H9 (cell line): ENCODE data around the gene SLC38A3. TPM values are rescaled to one million over a fixed set of nuclear protein-coding genes. Genes with fewer than 3 reads are reported as not detected.

Experiments
- DNase-seq: peaks from one replicate; pipeline ENCODE4 v3.0.0-alpha.2; 2017
- H2AFZ ChIP-seq: one replicate; pipeline ENCODE4 v1.6.1; 2013; ENCODE audit warnings: mild to moderate bottlenecking, low read length, control low read depth, moderate library complexity
- H2AK5ac ChIP-seq: 2 replicates; pipeline ENCODE4 v1.6.1; 2013; ENCODE audit warnings: low read length, control low read depth, mixed read lengths; ENCODE audit not compliant: insufficient read length
- H2BK120ac ChIP-seq: one replicate; pipeline ENCODE4 v1.6.1; 2013; ENCODE audit warnings: low read depth, mild to moderate bottlenecking, low read length, control low read depth, inconsistent platforms; ENCODE audit not compliant: poor library complexity, severe bottlenecking
- H2BK12ac ChIP-seq: 2 replicates; pipeline ENCODE4 v1.6.1; 2013; ENCODE audit warnings: low read length, control low read depth, mixed read lengths, low read depth; ENCODE audit not compliant: insufficient read length
- H2BK15ac ChIP-seq: 2 replicates; pipeline ENCODE4 v1.6.1; 2013; ENCODE audit warnings: low read depth, low read length, control low read depth
- H2BK20ac ChIP-seq: one replicate; pipeline ENCODE4 v1.6.1; 2013; ENCODE audit warnings: low read depth, mild to moderate bottlenecking, low read length, control low read depth, inconsistent platforms; ENCODE audit not compliant: poor library complexity, severe bottlenecking
- H2BK5ac ChIP-seq: 2 replicates; pipeline ENCODE4 v1.6.1; 2013; ENCODE audit warnings: low read length, control low read depth, mixed read lengths; ENCODE audit not compliant: insufficient read length
- H3K14ac ChIP-seq: 2 replicates; pipeline ENCODE4 v1.6.1; 2013; ENCODE audit warnings: low read length, control low read depth; ENCODE audit not compliant: insufficient read depth
- H3K18ac ChIP-seq: 2 replicates; pipeline ENCODE4 v1.6.1; 2013; ENCODE audit warnings: low read depth, mild to moderate bottlenecking, mixed read lengths, low read length, control low read depth; ENCODE audit not compliant: insufficient read length
- H3K23ac ChIP-seq: 2 replicates; pipeline ENCODE4 v1.6.1; 2013; ENCODE audit warnings: low read length, control low read depth, mixed read lengths, low read depth; ENCODE audit not compliant: insufficient read length
- H3K23me2 ChIP-seq: 2 replicates; pipeline ENCODE4 v1.6.1; 2013; ENCODE audit warnings: low read depth, mild to moderate bottlenecking, mixed read lengths, low read length, control low read depth; ENCODE audit not compliant: insufficient read length, poor library complexity, severe bottlenecking
- H3K27ac ChIP-seq: 2 replicates; pipeline ENCODE4 v1.5.1; 2013; ENCODE audit warnings: low read length, control low read depth, mixed read lengths, low read depth; ENCODE audit not compliant: insufficient read length
- H3K27me3 ChIP-seq: 2 replicates; pipeline ENCODE4 v1.6.1; 2013; ENCODE audit warnings: low read length, control low read depth, inconsistent platforms; ENCODE audit not compliant: insufficient read depth
- H3K4ac ChIP-seq: 2 replicates; pipeline ENCODE4 v1.6.1; 2013; ENCODE audit warnings: low read depth, mild to moderate bottlenecking, control low read depth, inconsistent platforms, low read length, moderate library complexity
- H3K4me1 ChIP-seq: 2 replicates; pipeline ENCODE4 v1.6.1; 2013; ENCODE audit warnings: low read length, control low read depth, inconsistent platforms; ENCODE audit not compliant: insufficient read depth
- H3K4me2 ChIP-seq: 2 replicates; pipeline ENCODE4 v1.6.1; 2013; ENCODE audit warnings: low read length, control low read depth, mixed read lengths; ENCODE audit not compliant: insufficient read length, insufficient read depth
- H3K56ac ChIP-seq: 2 replicates; pipeline ENCODE4 v1.6.1; 2013; ENCODE audit warnings: low read depth, mild to moderate bottlenecking, mixed read lengths, low read length, control low read depth; ENCODE audit not compliant: insufficient read length
- H3K79me1 ChIP-seq: 2 replicates; pipeline ENCODE4 v1.6.1; 2013; ENCODE audit warnings: low read depth, mild to moderate bottlenecking, moderate library complexity, low read length, control low read depth, inconsistent platforms; ENCODE audit not compliant: insufficient read depth, poor library complexity, severe bottlenecking
- H3K79me2 ChIP-seq: 2 replicates; pipeline ENCODE4 v1.6.1; 2013; ENCODE audit warnings: low read length, control low read depth, inconsistent platforms; ENCODE audit not compliant: insufficient read depth
- H3K9ac ChIP-seq: 2 replicates; pipeline ENCODE4 v1.6.1; 2013; ENCODE audit warnings: low read length, control low read depth, mixed read lengths; ENCODE audit not compliant: insufficient read length; ENCODE audit errors: extremely low read depth
- H3K9me3 ChIP-seq: one replicate; pipeline ENCODE4 v1.6.1; 2013; ENCODE audit warnings: low read depth, low read length, inconsistent platforms; ENCODE audit not compliant: control insufficient read depth
- H3T11ph ChIP-seq: one replicate; pipeline ENCODE4 v1.6.1; 2013; ENCODE audit warnings: mild to moderate bottlenecking, low read length, control low read depth, inconsistent platforms
- H4K20me1 ChIP-seq: one replicate; pipeline ENCODE4 v1.6.1; 2013; ENCODE audit not compliant: control insufficient read depth, insufficient read length, insufficient read depth
- H4K5ac ChIP-seq: 2 replicates; pipeline ENCODE4 v1.6.1; 2013; ENCODE audit warnings: low read depth, mild to moderate bottlenecking, mixed read lengths, low read length, control low read depth; ENCODE audit not compliant: insufficient read length
- H4K8ac ChIP-seq: replicated peaks from 2 replicates; pipeline ENCODE4 v1.6.1; 2013; ENCODE audit warnings: low read length, control low read depth, mixed read lengths, low read depth; ENCODE audit not compliant: insufficient read length
- H4K91ac ChIP-seq: 2 replicates; pipeline ENCODE4 v1.6.1; 2013; ENCODE audit warnings: low read depth, mild to moderate bottlenecking, moderate library complexity, mixed read lengths, low read length, control low read depth; ENCODE audit not compliant: insufficient read length
- H3K27ac Mint-ChIP-seq, 3 experiments: 2 replicates in 2 of 3; 3 replicates in 1 of 3; pipeline ENCODE4 v1.8.0; 2020 to 2021; ENCODE audit warnings: mixed read lengths in 3 of 3, mild to moderate bottlenecking in 1 of 3, moderate library complexity in 1 of 3
- H3K27me3 Mint-ChIP-seq: 2 replicates; pipeline ENCODE4 v1.8.0; 2021; ENCODE audit warnings: low read depth, mild to moderate bottlenecking, moderate library complexity, mixed read lengths
- H3K36me3 Mint-ChIP-seq, 3 experiments: 2 replicates in 2 of 3; 3 replicates in 1 of 3; pipeline ENCODE4 v1.8.0; 2020 to 2021; ENCODE audit warnings: low read depth in 3 of 3, mixed read lengths in 3 of 3; ENCODE audit not compliant: insufficient read depth in 1 of 3
- H3K4me1 Mint-ChIP-seq, 2 experiments: 2 replicates each; pipeline ENCODE4 v1.8.0; 2020; ENCODE audit warnings: mixed read lengths in 2 of 2
- H3K4me3 Mint-ChIP-seq, 2 experiments: 2 replicates in 1 of 2; 3 replicates in 1 of 2; pipeline ENCODE4 v1.8.0; 2020 to 2021; ENCODE audit warnings: mild to moderate bottlenecking in 2 of 2, mixed read lengths in 2 of 2, moderate library complexity in 1 of 2
- H3K9me3 Mint-ChIP-seq, 2 experiments: 2 replicates in 1 of 2; 3 replicates in 1 of 2; pipeline ENCODE4 v1.8.0; 2020; ENCODE audit warnings: mild to moderate bottlenecking in 2 of 2, mixed read lengths in 2 of 2, moderate library complexity in 1 of 2
- CTCF ChIP-seq: fragments of 200-600 bp; sonication (generic); conservative IDR thresholded peaks from 3 replicates; pipeline ENCODE4 v1.8.0; 2021; ENCODE audit warnings: antibody characterized with exemption, mild to moderate bottlenecking
- WGBS: extraction: QIAGEN DNeasy Blood & Tissue Kit; methylation state at CpG from one replicate; pipeline ENCODE4 v1.1.7; 2013; ENCODE audit warnings: missing lambda C conversion rate, low lambda C conversion rate, mixed read lengths; ENCODE audit not compliant: insufficient read length; ENCODE audit errors: extremely low coverage; 5-methylcytosine and 5-hydroxymethylcytosine counted together
- total RNA-seq: library from RNA; stranded (reverse); gene quantifications from 2 replicates; pipeline ENCODE4 v1.2.1, GENCODE V29; 2021

The SLC38A3 gene
- total RNA-seq, 1 experiment from 2014 or later: 1.4 TPM

GRCh38 chr3:50218448-50218847, 13.4 kb downstream of the SLC38A3 start:
- H4K8ac ChIP-seq: no peak overlapping the region

More at GRCh38 chr3:50218448-50218847, 13.4 kb downstream of the SLC38A3 start:
- no peak overlapping the region for H3K56ac ChIP-seq
- no peaks in the 10 kb centered on the region for H3K23me2 ChIP-seq
- no peaks in the 10 kb centered on the region for H3K79me2 ChIP-seq
- no peak overlapping the region for H3K27ac Mint-ChIP-seq
- H3K27ac ChIP-seq: no peak overlapping the region
- no peak overlapping the region for H3K4me2 ChIP-seq
- no peak for TF ChIP-seq CTCF
- H3K18ac ChIP-seq: no peak overlapping the region
- H3K9me3 Mint-ChIP-seq: no peaks in the 10 kb centered on the region
- H3K79me1 ChIP-seq: no peaks in the 10 kb centered on the region
- H2AK5ac ChIP-seq: no peak overlapping the region
- H2BK15ac ChIP-seq: no peak overlapping the region
- no peak for DNase-seq
- no peaks in the 10 kb centered on the region for H3K9me3 ChIP-seq
- H3K4ac ChIP-seq: no peak overlapping the region
- H3K9ac ChIP-seq: no peak overlapping the region
- no peaks in the 10 kb centered on the region for H4K20me1 ChIP-seq
- H2BK20ac ChIP-seq: no peak overlapping the region
- no peak overlapping the region for H3T11ph ChIP-seq
- no CpG with 5 or more reads among the region's 17 CpGs for WGBS
- H3K27me3 ChIP-seq: no peaks in the 10 kb centered on the region
- H3K4me1 Mint-ChIP-seq: no peaks in the 10 kb centered on the region
- no peak overlapping the region for H2AFZ ChIP-seq
- H3K36me3 Mint-ChIP-seq: no peaks in the 10 kb centered on the region
- no peak overlapping the region for H2BK12ac ChIP-seq
- H3K23ac ChIP-seq: no peak overlapping the region
- no peak overlapping the region for H4K91ac ChIP-seq
- no peak overlapping the region for H2BK120ac ChIP-seq
- H3K4me3 Mint-ChIP-seq: no peak overlapping the region
- no peaks in the 10 kb centered on the region for H3K4me1 ChIP-seq
- H2BK5ac ChIP-seq: no peak overlapping the region
- H4K5ac ChIP-seq: no peak overlapping the region
- H3K14ac ChIP-seq: no peak overlapping the region; the same call in 1 of the 2 replicates
- H3K27me3 Mint-ChIP-seq: peaks cover 7% of the 10 kb centered on the region
